Measurements from ENCODE around the gene NFXL1.

DNA sequence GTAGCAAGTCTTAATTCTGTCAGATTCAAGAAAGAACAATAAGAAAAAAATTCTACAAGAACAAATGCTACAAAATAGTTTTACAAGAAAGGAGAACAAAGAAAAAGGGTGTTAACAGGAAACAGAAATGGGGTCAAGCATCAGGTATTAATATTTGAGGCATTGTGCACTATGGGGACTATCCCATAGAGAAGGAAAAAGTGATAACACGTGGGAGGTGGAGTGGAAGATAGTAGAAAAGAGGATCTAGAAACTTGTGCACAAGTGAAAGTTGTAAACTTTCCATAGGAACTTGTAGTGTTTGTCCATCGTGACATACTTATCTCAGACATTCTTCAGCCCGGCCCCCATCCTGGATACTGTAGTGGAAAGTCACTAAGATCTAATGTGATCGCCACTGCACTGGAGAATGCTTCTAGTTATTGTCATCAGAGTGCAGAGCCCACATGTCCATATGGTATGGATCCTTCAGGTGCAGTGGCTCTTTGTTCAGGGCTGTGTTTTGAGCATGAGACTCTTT, 15.4 kb upstream of the NFXL1 start:
- TF ChIP-seq, protein P1, sequence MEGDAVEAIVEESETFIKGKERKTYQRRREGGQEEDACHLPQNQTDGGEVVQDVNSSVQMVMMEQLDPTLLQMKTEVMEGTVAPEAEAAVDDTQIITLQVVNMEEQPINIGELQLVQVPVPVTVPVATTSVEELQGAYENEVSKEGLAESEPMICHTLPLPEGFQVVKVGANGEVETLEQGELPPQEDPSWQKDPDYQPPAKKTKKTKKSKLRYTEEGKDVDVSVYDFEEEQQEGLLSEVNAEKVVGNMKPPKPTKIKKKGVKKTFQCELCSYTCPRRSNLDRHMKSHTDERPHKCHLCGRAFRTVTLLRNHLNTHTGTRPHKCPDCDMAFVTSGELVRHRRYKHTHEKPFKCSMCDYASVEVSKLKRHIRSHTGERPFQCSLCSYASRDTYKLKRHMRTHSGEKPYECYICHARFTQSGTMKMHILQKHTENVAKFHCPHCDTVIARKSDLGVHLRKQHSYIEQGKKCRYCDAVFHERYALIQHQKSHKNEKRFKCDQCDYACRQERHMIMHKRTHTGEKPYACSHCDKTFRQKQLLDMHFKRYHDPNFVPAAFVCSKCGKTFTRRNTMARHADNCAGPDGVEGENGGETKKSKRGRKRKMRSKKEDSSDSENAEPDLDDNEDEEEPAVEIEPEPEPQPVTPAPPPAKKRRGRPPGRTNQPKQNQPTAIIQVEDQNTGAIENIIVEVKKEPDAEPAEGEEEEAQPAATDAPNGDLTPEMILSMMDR (conservative IDR thresholded peaks at IDR 0.05): no peak
- no peak for TF ChIP-seq EZH2 (IDR thresholded peaks at IDR 0.05; ENCODE audit: low read depth)

Data from PC-9 (cell line).